GM18868 (cell line): ENCODE data around the gene QSOX1.
"Not testable (repeated sequence)": the region's sequence is repeated elsewhere in the genome, so short reads cannot be mapped to it uniquely, and the experiment has no call there.

ENCODE experiments used
- ATAC-seq: cut with Tn5 transposase; IDR thresholded peaks from one replicate; pipeline ENCODE4 v1.9.1; 2021; ENCODE audit warnings: mild to moderate bottlenecking, moderate library complexity; ENCODE audit not compliant: unreplicated experiment

QSOX1 gene

DNA sequence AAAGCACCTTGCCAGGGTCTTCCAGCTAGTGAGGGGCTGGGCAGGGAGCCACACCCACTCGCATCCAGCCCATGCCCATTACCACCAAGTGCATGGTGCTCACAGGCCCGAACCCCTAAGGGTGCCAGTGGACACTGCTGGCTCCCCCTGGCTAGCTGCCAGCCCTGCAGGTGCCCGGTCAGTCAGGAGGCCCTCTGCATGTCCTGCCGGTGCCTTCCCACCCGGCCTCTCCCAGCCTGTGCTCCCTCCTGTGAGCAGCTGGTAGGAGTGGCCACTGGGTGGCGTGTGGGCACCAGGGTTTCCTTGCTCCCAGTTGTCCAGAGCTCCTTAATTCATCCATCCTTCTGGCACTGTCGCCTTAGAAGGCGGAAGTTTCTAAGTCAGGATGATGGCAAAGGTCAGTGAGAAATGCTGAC lies 33.4 kb downstream of the QSOX1 start:
- ATAC-seq, result no peak

DNA sequence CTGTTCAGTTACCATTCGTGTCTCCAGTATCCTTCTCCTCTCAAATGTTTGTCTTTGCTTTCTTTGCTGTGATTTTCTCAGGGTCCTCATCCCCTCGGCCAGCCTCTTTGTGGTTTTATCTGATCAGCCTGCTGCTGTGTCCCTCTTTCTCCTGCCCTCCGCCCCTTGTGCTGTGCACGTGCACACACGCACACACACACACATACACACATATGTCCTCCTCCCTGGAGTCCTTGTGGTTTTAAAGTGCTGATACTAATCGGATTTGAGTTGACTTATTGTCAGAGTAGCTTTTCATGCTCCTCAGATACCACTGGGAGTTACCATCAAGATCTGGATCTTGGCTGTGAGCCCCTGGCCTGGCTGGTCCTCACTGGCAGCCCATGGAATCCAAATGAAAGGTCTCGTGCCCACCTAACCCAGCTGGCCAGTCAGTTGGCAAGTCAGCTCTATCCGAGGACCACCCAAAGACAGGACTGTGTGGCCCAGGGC lies 34.1 kb downstream of the QSOX1 start:
- no peak for ATAC-seq

- ATAC-seq, result no peak
Observed at GRCh38 chr1:180190091-180190490, 35.4 kb downstream of the QSOX1 start.

GRCh38 chr1:180192172-180192571 lies 37.5 kb downstream of the QSOX1 start:
- no peak for ATAC-seq

- no peak for ATAC-seq
Observed at GRCh38 chr1:180193141-180194047, 38.7 kb downstream of the QSOX1 start.

- no peak for ATAC-seq
Observed at GRCh38 chr1:180194048-180194425, 39.4 kb downstream of the QSOX1 start.

- ATAC-seq, result no peak
Observed at GRCh38 chr1:180194546-180195207, 40.0 kb downstream of the QSOX1 start.

DNA sequence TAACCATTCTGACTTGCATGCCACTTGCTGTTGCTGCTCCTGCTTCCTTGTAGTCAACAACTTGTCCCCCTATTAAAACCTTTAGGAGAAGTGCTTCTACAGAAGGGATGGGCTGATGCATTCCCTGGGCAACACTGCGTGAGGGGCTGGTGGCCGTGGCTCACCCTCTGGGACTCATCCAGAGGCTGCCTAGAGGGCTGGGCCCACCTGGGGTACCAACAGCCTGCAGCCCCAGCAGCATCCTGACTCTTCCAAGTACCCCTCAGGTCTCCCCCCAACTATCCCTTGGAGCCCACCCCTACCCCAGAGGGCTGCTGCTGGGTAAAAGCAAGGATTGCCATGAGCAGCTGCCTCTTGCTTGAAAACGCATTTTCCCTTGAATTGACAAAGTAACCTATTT lies 40.7 kb downstream of the QSOX1 start:
- no peak for ATAC-seq

DNA sequence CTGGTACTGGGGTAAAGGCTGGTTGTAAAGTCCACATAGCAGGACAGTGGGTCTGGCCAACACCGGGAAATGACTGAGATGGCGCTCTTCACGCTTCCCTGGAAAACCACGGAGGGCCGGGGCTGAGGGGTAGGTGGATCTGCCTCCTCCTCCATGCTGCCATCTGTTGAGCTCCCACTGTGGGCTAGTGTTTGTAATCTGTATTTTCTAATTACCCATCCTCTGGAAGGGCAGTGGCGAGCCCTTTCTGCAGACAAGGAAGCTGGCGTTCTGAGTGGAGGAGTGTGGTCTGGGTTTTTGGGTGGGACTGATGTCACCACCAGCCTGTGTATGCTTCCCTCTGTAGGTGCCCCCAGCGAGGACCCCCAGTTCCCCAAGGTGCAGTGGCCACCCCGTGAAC lies 41.2 kb downstream of the QSOX1 start:
- ATAC-seq, result no peak

- no peak for ATAC-seq
Observed at GRCh38 chr1:180196436-180197003, 41.9 kb downstream of the QSOX1 start.

DNA sequence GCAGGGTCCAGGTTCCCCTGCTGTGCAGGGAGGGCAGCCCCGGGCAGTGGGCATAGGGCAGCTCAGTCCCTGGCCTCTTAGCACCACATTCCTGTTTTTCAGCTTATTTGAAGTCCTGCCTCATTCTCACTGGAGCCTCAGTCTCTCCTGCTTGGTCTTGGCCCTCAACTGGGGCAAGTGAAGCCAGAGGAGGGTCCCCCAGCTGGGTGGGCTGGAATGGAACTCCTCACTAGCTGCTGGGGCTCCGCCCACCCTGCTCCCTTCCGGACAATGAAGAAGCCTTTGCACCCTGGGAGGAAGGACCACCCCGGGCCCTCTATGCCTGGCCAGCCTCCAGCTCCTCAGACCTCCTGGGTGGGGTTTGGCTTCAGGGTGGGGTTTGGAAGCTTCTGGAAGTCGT lies 42.6 kb downstream of the QSOX1 start:
- ATAC-seq, result no peak

DNA sequence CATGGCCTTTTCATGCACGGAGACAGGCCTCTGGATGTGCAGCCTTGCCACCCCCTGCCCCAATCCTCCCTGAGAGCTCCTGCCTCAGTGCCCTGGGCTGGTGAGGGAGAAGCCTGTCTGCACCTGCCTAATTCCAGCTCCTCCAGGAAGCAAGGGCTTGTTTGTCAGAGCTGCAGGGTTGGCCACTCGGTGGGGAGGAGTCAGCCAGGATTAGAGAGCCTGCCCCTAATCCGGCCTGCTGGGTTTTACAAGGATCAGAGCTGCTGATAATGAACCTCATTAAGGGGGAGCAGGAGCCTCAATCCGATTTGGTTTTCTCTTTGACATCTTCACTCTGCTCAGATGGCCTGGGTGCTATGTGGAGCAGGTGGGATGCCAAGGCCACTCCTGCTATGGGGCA lies 43.5 kb downstream of the QSOX1 start:
- no peak for ATAC-seq

DNA sequence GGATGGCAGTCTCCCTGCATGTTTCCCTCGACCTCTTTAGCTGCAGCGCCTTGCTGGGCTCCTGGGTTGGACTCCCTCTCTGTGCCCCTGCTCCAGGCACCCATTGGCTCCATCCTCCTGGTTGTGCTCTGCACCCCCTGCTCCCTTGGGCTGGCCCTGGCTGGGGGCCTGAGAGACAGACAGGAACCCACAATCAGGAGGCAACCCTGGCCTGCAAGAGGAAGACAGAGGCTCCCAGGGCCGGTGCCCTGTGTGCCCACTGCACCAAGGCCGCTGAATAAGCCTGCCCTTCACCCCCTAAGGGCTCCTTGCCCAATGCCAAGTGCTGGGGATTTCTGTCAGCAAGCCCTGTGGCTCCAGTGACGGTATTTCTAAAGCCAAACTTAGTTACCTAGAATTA lies 43.9 kb downstream of the QSOX1 start:
- ATAC-seq, result no peak

DNA sequence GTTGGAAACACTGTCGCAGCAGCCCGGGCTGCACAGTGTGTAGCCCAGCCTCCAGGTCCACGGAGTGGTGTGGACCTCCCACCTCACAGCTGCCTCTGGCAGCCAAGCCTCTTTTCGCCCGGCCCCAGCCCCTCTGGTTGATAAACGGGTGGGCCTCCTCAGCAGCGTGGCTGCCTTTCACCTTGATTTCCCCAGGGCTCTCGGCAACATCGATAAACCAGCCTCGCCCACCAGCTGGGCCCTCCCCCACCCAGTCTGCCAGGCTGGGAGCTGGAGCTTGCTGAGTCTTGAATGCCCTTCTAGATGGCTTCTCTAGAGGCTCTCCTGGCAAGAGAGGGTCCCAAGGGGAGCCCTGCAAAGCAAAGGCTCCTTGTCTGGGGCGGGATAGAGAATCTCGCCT lies 44.3 kb downstream of the QSOX1 start:
- no peak for ATAC-seq

GRCh38 chr1:180201451-180202200 lies 47.0 kb downstream of the QSOX1 start:
- ATAC-seq, result no peak

- ATAC-seq, result not testable (repeated sequence)
Observed at GRCh38 chr1:180202588-180202987, 47.9 kb downstream of the QSOX1 start.

- ATAC-seq, result no peak
Observed at GRCh38 chr1:180204231-180204630, 49.6 kb downstream of the QSOX1 start.

DNA sequence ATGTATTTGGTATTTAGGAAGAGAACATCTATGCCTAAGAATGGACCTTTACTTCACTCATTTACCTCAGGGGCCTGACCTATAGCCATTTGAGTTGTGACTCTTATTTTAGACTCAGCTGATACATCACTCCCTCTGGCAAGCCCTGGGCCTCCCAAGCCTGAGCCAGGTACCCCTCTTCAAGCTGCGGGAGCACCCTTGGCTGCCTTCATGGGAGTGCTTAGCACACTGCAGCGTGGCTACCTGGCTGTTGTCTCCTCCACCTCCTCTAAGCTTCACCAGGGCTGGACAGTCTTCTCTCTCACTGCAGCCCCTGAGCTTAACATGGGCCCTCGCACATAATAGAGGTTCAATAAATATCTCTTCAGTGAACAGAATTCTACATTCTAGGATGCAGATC lies 51.9 kb downstream of the QSOX1 start:
- no peak for ATAC-seq

DNA sequence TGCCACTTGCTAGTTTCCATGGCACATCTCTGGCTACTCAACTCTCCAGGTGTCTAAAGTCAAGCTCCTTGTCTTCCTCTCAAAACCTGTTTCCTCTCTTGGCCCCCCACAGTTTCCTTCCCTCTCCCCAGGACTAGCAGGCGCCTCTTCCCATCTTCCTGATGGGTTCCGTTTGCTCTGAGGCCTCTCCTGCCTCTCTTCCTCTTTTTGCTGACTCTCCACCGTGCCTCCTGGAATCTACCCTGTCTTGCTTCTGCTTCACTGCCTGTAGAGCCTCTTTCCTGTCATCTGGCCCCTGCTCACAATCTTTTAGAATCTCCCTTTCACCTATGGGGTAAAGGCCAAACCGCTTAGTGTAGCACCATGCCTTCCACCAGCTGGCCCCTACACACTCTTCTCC lies 53.6 kb downstream of the QSOX1 start:
- no peak for ATAC-seq

DNA sequence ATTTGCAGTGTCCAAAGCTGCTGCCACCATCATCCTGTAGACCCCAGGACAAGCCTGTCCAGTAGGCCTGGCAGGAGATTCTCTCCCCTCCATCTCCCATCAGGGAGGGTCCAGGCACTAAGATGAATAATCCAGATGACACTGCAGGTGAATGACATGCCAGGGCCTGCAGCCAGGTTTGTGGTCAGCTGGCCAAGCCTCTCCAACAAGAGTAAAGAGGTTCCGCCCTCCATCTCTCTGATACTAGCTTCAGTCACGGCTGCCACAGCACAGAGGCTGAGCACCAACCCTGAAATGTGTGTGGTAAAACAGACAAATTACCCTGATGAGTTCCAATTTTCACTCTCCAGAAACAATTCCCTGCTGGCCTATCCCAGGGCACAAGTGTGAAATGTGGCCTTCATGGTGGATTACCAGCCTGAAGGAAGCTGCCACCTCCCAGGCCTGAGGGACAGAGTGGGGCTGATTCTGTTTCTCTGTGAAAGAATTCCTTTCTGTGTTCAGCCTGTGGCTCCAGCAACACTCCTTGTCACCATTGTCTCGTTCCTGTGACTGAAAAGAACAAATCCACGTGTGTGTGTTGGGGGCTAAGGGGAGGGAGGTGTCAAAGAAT lies 55.4 kb downstream of the QSOX1 start:
- no peak for ATAC-seq
